HG02623 (cell line): ENCODE data around the gene SLC30A1.
A peak's percentile ranks its signal among the peaks of the same experiment; 100 is the strongest.

Experiments
- ATAC-seq: cut with Tn5 transposase; IDR thresholded peaks from one replicate; pipeline ENCODE4 v1.9.1; 2021; ENCODE audit warnings: moderate library complexity; ENCODE audit not compliant: unreplicated experiment

SLC30A1 gene

GRCh38 chr1:211609120-211610024, 30.4 kb upstream of the SLC30A1 start:
- ATAC-seq = no peak

GRCh38 chr1:211607754-211608473, 29.0 kb upstream of the SLC30A1 start:
- no peak for ATAC-seq

GRCh38 chr1:211606914-211607753, 28.2 kb upstream of the SLC30A1 start:
- peak; percentile 89 for ATAC-seq

GRCh38 chr1:211606332-211606913, 27.5 kb upstream of the SLC30A1 start:
- ATAC-seq = peak; percentile 51

- ATAC-seq = no peak
Observed at GRCh38 chr1:211605603-211606331, 26.8 kb upstream of the SLC30A1 start.

GRCh38 chr1:211605034-211605433, 26.1 kb upstream of the SLC30A1 start:
- ATAC-seq = no peak

- no peak for ATAC-seq
Observed at GRCh38 chr1:211604548-211604947, 25.6 kb upstream of the SLC30A1 start.

GRCh38 chr1:211603713-211604112, 24.8 kb upstream of the SLC30A1 start:
- ATAC-seq = no peak

- no peak for ATAC-seq
Observed at GRCh38 chr1:211603191-211603701, 24.3 kb upstream of the SLC30A1 start.

GRCh38 chr1:211601982-211602670, 23.2 kb upstream of the SLC30A1 start:
- no peak for ATAC-seq

GRCh38 chr1:211601159-211601558, 22.2 kb upstream of the SLC30A1 start:
- no peak for ATAC-seq

GRCh38 chr1:211599250-211599649, 20.3 kb upstream of the SLC30A1 start:
- ATAC-seq = no peak

GRCh38 chr1:211598514-211598913, 19.6 kb upstream of the SLC30A1 start:
- ATAC-seq = no peak

- ATAC-seq = no peak
Observed at GRCh38 chr1:211596418-211597181, 17.6 kb upstream of the SLC30A1 start.

- ATAC-seq = no peak
Observed at GRCh38 chr1:211595419-211595818, 16.5 kb upstream of the SLC30A1 start.

GRCh38 chr1:211591980-211592493, 13.1 kb upstream of the SLC30A1 start:
- no peak for ATAC-seq

GRCh38 chr1:211589782-211590721, 11.1 kb upstream of the SLC30A1 start:
- ATAC-seq = no peak
